Smooth muscle cell (in vitro differentiated cells): ENCODE data around the gene ZBTB47. TPM values are rescaled to one million over a fixed set of nuclear protein-coding genes. Genes with fewer than 3 reads are reported as not detected.

Experiments
- DNase-seq: peaks from one replicate; lab custom pipeline; 2025; ENCODE audit not compliant: unreplicated experiment; lab: John Stamatoyannopoulos, UW
- H2AFZ ChIP-seq: fragments of 200-600 bp; sonication (generic); 2 replicates; pipeline ENCODE4 v1.6.0; 2016; ENCODE audit warnings: antibody characterized with exemption, low read depth, mild to moderate bottlenecking
- H3F3A ChIP-seq: fragments of 200-600 bp; sonication (generic); 2 replicates; pipeline ENCODE4 v1.6.0; 2017; ENCODE audit warnings: antibody characterized with exemption, low read depth
- H3K27ac ChIP-seq: fragments of 200-600 bp; sonication (generic); 2 replicates; pipeline ENCODE4 v1.5.1; 2016; ENCODE audit warnings: low read depth, mild to moderate bottlenecking
- H3K27me3 ChIP-seq: fragments of 200-600 bp; sonication (generic); 2 replicates; pipeline ENCODE4 v1.6.1; 2016; ENCODE audit warnings: low read depth, mild to moderate bottlenecking
- H3K36me3 ChIP-seq: fragments of 200-600 bp; sonication (generic); 2 replicates; pipeline ENCODE4 v1.5.1; 2016; ENCODE audit warnings: low read depth
- H3K4me1 ChIP-seq: fragments of 200-600 bp; sonication (generic); 2 replicates; pipeline ENCODE4 v1.5.1; 2016; ENCODE audit warnings: low read depth
- H3K4me2 ChIP-seq: fragments of 200-600 bp; sonication (generic); 2 replicates; pipeline ENCODE4 v1.6.0; 2016; ENCODE audit warnings: mild to moderate bottlenecking
- H3K4me3 ChIP-seq: fragments of 200-600 bp; sonication (generic); 2 replicates; pipeline ENCODE4 v1.5.1; 2016; ENCODE audit warnings: mild to moderate bottlenecking
- H3K79me2 ChIP-seq: fragments of 200-600 bp; sonication (generic); 2 replicates; pipeline ENCODE4 v1.6.0; 2016; ENCODE audit warnings: low read depth, mild to moderate bottlenecking
- H3K9ac ChIP-seq: fragments of 200-600 bp; sonication (generic); 2 replicates; pipeline ENCODE4 v1.6.0; 2016; ENCODE audit warnings: low read depth
- H3K9me3 ChIP-seq: fragments of 200-600 bp; sonication (generic); replicated peaks from 2 replicates; pipeline ENCODE4 v1.5.1; 2016; ENCODE audit warnings: low read depth
- H4K20me1 ChIP-seq: fragments of 200-600 bp; sonication (generic); 2 replicates; pipeline ENCODE4 v1.6.0; 2016; ENCODE audit warnings: low read depth
- WGBS: methylation state at CpG from one replicate; pipeline ENCODE4 v1.1.7; 2016; ENCODE audit warnings: low lambda C conversion rate; 5-methylcytosine and 5-hydroxymethylcytosine counted together
- polyA plus RNA-seq: library from polyadenylated mRNA; unstranded; fragments of >200 nt; fragmentation: Nextera tagmentation; extraction: Ambion mirVana; gene quantifications from 2 replicates; pipeline ENCODE4 v1.2.1, GENCODE V29; 2016
- total RNA-seq: library from RNA; depleted of rRNA; stranded (reverse); fragments of >200 nt; gene quantifications from 2 replicates; pipeline ENCODE4 v1.2.3, GENCODE V29; 2014
- TF ChIP-seq, protein P1 (sequence below): fragments of 200-600 bp; sonication (generic); IDR thresholded peaks from 2 replicates; pipeline ENCODE4 v1.5.1; 2017; ENCODE audit warnings: borderline replicate concordance, mild to moderate bottlenecking, antibody characterized with exemption; ENCODE audit not compliant: insufficient read depth, poor library complexity, severe bottlenecking

Gene ZBTB47
- total and polyA plus RNA-seq, 2 experiments from 2014 or later = 4.6 to 7.7 TPM

DNA sequence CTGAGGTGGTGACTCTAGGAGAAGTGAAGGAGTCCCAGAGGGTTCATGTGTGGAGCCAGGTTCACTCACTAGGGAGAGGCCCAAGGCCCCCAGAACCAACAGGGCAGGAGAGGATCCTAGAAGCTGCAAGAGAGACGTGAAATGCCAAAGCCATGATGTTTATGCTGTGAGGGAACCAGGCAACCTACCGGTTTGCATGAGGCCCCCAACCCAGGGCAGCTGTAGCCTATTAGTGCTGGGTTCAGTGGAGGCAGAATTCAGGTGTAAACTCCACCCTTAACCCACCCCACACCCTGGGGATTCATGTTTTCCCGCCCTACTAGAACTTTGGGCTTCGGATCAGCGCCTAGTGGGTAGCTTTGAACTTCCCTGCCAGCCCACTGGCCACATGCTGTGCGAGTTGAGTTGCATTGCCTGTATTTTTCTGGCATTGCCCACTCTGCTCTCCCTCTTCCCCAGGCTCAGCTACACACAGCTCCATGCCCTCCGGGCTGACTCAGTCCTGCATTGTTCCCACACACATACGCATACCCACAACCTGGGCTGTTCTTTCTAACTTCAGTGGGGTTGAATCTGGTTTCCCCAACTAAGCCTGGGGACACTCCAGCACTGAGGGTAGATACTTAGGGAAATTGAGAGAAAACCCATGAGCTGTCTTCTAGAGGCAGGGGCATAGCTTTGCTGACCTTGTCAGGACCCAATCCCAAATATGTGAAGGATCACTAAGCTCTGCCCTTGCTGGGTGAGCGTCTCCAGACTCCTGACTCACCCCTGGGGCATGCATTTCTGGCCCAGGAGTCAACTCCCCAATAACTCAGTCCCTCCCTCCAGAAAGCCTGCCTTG, 2.0 kb upstream of the ZBTB47 start:
- no peaks in the 10 kb centered on the region for H3K27me3 ChIP-seq
- H3K79me2 ChIP-seq = peaks cover 11% of the 10 kb centered on the region
- H4K20me1 ChIP-seq = peaks cover 58% of the 10 kb centered on the region
- H2AFZ ChIP-seq = no peak overlapping the region
- DNase-seq = no peak
- H3K9me3 ChIP-seq = no peaks in the 10 kb centered on the region
- H3K4me1 ChIP-seq = peaks cover 21% of the 10 kb centered on the region
- H3K4me3 ChIP-seq = no peak overlapping the region
- TF ChIP-seq, protein P1, sequence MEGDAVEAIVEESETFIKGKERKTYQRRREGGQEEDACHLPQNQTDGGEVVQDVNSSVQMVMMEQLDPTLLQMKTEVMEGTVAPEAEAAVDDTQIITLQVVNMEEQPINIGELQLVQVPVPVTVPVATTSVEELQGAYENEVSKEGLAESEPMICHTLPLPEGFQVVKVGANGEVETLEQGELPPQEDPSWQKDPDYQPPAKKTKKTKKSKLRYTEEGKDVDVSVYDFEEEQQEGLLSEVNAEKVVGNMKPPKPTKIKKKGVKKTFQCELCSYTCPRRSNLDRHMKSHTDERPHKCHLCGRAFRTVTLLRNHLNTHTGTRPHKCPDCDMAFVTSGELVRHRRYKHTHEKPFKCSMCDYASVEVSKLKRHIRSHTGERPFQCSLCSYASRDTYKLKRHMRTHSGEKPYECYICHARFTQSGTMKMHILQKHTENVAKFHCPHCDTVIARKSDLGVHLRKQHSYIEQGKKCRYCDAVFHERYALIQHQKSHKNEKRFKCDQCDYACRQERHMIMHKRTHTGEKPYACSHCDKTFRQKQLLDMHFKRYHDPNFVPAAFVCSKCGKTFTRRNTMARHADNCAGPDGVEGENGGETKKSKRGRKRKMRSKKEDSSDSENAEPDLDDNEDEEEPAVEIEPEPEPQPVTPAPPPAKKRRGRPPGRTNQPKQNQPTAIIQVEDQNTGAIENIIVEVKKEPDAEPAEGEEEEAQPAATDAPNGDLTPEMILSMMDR = no peak
- H3K36me3 ChIP-seq = peaks cover 8% of the 10 kb centered on the region
- H3K4me2 ChIP-seq = peak overlapping the region; percentile 93
- peaks cover 19% of the 10 kb centered on the region for H3F3A ChIP-seq
- WGBS = 32% methylated on average over 9 of the region's 9 CpGs
- peak overlapping the region; percentile 44 for H3K9ac ChIP-seq
- H3K27ac ChIP-seq = peak overlapping the region; percentile 80

DNA sequence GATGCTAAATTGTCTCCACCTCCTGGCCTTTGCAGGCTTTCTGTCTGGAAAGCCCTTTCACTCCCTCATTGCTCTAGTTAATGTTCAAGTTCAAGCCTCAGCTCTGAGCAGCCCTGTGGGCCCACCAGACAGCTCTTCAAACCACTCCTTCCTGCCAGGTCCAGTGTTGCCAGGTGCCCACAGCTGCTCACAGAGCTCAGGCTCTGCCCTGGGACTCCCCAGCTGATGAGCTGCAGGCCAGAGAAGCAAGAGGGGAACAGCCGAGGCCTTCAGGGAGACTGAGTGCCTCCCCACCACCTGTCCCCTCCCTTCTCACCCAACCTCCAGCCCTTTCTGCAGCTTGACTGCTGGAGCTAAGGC, 1.3 kb upstream of the ZBTB47 start:
- TF ChIP-seq, protein P1 = no peak
- H3F3A ChIP-seq = peaks cover 13% of the 10 kb centered on the region
- no peak overlapping the region for H3K9ac ChIP-seq
- no peaks in the 10 kb centered on the region for H3K27me3 ChIP-seq
- no peak overlapping the region for H2AFZ ChIP-seq
- no peak for DNase-seq
- H3K4me2 ChIP-seq = peak overlapping the region; percentile 93
- WGBS = 76% methylated on average over 1 of the region's 1 CpG
- peak overlapping the region; percentile 80 for H3K27ac ChIP-seq
- H3K79me2 ChIP-seq = peaks cover 11% of the 10 kb centered on the region
- peaks cover 4% of the 10 kb centered on the region for H3K36me3 ChIP-seq
- peaks cover 60% of the 10 kb centered on the region for H4K20me1 ChIP-seq
- no peaks in the 10 kb centered on the region for H3K9me3 ChIP-seq
- peak overlapping the region; percentile 83 for H3K4me3 ChIP-seq
- peaks cover 21% of the 10 kb centered on the region for H3K4me1 ChIP-seq

DNA sequence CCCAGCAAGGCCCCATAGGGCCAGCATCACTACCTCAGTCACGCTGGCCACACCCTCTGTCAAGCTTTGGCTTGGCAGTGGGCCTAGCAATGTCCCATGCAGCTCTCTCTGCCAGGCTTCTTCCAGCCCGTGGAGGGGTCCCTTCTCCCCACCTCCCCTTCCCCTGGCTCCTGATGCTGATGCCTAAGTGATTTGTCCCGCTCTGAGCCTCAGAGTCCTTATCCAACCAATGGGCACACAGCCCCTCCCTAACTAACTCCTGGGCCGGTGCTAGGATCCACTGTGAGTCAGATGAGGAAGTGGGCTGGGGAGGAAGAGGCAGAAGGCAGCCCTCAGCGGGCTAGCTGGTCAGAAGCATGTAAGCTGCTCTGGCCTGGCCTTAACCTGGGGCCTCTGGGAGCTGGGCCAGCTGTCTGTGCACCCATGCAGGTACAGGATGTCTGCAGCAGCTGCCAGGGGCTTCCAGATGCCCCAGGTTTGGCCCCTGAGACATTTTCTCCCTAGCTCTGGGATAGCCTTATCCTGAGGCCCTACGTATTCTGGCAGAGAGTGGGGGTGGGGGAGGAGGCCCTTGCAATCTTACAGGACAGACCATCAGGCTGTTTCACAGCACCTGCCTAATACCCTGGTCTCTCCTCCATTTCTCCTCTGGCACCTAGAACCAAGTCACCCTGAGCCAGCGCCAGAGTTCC, 740 bp upstream of the ZBTB47 start:
- no peak for DNase-seq
- H3K27me3 ChIP-seq = no peaks in the 10 kb centered on the region

More for the DNA sequence above, 740 bp upstream of the ZBTB47 start:
- Histone ChIP-seq H2AFZ (no peak overlapping the region), H3F3A (peaks cover 10% of the 10 kb centered on the region), H3K79me2 (peaks cover 11% of the 10 kb centered on the region), H3K4me2 (peak overlapping the region; percentile 93), H3K9ac (no peak overlapping the region), H3K27ac (peak overlapping the region; percentile 80), H3K4me1 (peaks cover 21% of the 10 kb centered on the region), H3K36me3 (peaks cover 4% of the 10 kb centered on the region), H3K4me3 (peak overlapping the region; percentile 83), H4K20me1 (peaks cover 60% of the 10 kb centered on the region), H3K9me3 (no peaks in the 10 kb centered on the region)
- WGBS = 34% methylated on average over 7 of the region's 7 CpGs
- TF ChIP-seq, protein P1 = no peak
